Fibroblast of pulmonary artery (primary cell): ENCODE data around the gene GRP.

Source experiments
- DNase-seq: peaks from one replicate; pipeline ENCODE4 v3.0.0-alpha.2; 2010; ENCODE audit warnings: low read depth
- H3K4me3 ChIP-seq: replicated peaks from 2 replicates; pipeline ENCODE4 v1.5.1; 2011; ENCODE audit warnings: low read depth, mild to moderate bottlenecking, control low read depth, low read length, moderate library complexity
- TF ChIP-seq, protein P1 (sequence below): IDR thresholded peaks from 2 replicates; pipeline ENCODE4 v1.5.1; 2011; ENCODE audit warnings: mild to moderate bottlenecking, control low read depth, low read length, inconsistent platforms; ENCODE audit errors: missing control alignments

Gene GRP

DNA sequence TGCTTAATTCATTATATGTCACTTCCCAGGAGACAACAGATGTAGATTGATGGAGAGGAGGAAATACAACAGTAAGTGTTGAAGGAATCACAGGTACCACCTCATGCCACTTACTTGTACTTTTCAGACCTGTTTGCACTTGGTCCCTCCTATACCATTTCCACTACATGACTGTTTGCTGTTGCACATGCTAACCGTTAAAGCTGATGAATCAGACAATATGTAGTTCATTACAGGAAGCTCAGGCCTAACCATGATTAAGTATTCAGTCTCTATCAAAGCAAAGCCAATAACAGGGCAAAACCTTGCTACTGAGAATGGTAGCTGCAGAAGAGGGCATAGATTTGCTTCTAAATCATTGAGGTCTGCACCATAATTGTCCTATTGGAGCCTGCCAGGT, 30.2 kb upstream of the GRP start:
- no peak overlapping the region for H3K4me3 ChIP-seq
- no peak for DNase-seq
- TF ChIP-seq, protein P1, sequence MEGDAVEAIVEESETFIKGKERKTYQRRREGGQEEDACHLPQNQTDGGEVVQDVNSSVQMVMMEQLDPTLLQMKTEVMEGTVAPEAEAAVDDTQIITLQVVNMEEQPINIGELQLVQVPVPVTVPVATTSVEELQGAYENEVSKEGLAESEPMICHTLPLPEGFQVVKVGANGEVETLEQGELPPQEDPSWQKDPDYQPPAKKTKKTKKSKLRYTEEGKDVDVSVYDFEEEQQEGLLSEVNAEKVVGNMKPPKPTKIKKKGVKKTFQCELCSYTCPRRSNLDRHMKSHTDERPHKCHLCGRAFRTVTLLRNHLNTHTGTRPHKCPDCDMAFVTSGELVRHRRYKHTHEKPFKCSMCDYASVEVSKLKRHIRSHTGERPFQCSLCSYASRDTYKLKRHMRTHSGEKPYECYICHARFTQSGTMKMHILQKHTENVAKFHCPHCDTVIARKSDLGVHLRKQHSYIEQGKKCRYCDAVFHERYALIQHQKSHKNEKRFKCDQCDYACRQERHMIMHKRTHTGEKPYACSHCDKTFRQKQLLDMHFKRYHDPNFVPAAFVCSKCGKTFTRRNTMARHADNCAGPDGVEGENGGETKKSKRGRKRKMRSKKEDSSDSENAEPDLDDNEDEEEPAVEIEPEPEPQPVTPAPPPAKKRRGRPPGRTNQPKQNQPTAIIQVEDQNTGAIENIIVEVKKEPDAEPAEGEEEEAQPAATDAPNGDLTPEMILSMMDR = no peak

DNA sequence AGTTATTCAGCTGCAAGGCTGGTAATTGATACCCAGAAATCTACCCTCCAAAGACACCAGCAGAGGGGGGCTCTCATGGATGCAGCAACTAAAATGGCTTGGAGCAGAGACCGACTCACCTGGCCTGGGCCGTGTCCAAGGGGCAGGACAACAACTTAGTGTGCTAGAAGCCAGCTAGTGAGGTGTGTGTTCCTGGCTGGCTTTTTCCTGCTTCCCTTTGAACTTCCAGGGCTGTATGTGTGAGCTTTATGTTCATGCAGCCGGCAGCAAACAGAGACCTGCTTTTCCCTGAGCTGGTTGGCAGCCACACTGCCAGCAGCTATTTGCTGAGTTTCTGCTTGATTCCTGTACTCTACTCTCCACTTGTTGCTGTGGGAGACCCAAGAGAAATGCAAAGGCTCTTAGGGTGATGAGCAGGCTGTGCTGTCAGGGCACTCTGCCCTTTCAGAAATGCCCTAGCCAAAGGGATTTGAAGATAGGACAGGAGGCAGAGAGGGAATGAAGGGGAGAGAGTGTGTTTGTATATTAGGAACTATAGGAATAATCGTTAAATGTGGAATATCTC, 23.7 kb upstream of the GRP start:
- TF ChIP-seq, protein P1 = no peak
- H3K4me3 ChIP-seq = no peak overlapping the region

DNA sequence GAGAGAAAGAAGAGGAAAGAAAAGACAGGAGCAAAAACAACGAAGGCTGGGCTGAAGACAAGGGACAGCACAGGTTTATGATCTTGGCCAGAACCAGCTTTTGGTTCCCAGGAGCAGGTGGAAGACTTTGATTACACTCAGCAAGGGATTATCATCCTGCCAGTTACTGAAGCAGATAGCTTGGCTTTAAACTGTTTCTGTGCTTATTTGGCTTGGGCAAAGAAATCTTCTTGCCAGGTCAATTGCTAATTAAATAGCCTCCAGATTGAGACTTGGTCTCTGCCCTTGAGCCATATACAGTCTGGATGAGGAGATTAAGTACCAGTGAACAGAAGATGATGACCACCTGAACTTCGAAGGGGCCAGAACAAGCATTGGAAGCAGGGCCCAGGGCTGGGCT, 22.3 kb upstream of the GRP start:
- H3K4me3 ChIP-seq = no peak overlapping the region
- TF ChIP-seq, protein P1 = no peak
- no peak for DNase-seq

More for the DNA sequence above, 23.7 kb upstream of the GRP start:
- no peak for DNase-seq

DNA sequence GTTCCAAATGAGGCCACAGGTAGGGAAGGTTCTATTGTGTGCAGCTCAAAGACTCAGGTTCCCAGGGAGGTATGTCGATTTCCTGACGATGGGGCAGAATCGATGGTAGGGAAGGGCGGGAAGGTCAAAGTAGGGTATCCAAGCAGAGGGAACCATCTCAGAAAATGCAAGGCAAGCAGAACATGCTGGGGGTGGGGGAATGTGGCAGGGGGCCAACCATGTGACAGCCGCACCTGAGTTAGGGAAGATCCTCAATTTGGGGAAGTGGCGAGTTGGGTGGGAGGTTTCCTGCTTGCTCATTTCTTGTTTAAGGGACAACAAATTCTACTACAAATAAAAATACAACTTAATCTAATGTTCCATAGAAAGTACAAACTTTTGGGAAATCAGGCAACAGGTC, 21.7 kb upstream of the GRP start:
- no peak overlapping the region for H3K4me3 ChIP-seq
- TF ChIP-seq, protein P1 = no peak
- DNase-seq = no peak

DNA sequence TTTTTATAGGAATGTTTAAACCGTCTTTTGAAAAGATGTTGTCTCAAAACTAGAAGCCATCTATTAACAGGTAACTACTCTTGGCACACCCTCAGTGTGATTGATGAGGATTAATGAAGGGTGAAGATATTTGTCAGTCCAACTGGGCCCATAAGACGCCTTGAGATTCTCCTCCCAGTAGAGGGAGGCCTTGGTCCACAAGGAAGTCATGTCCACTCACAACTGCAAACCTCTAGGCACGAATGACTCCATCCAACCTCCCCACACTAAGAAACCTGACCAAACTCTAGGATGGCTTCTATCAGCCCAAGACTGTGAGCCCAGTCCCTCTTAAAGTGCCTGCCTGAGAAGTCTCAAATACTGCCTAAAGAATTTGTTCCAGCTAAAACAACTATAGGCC, 19.2 kb upstream of the GRP start:
- no peak for DNase-seq
- no peak overlapping the region for H3K4me3 ChIP-seq
- TF ChIP-seq, protein P1 = no peak

DNA sequence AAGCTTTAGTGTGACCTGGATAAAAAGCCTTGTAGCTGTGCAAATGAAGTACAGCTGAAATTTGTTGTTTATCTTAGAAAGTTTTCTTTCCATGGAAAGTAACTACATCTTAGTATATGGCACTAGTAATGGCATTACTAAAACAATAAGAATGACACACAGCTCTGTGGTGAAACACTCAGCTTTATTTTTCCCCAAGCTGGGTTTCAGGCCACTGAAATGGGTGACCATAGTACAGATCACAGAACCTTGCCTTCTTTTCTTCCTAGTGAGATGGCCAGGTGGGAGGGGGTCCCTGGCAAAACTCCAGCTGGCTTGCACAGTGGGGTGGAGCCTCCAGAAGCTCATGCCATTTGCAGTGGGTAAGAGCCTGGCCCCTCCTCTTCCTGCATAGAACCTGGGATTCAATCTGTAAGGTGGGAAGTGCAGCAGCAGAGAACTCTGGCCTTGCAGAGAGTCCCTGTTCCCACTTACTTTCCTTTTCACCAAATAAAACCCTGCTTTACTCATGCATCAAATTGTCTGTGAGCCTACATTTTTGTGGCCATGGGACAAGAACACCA, 17.6 kb upstream of the GRP start:
- H3K4me3 ChIP-seq = no peak overlapping the region
- TF ChIP-seq, protein P1 = no peak
- DNase-seq = no peak

DNA sequence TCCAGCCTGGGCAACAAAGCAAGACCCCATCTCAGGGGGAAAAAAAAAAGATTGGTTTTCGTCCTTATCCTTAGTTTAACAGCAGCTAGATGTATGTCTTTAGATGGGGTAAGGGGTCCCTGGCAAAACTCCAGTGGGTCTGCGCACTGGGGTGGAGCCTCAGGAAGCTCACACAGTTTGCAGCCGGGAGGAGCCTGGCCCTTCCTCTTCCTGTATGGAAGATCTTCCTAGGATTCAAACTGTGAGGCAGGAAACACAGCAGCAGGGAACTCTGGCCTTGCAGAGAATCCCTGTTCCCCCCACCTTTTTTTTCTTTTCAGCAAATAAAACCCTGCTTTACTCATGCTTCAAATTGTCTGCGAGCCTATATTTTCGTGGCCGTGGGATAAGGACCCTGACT, 12.5 kb upstream of the GRP start:
- no peak for DNase-seq
- TF ChIP-seq, protein P1 = no peak
- H3K4me3 ChIP-seq = no peak overlapping the region
